GM12865 (cell line): ENCODE measurements around the gene EIF4G3.

Experiments used
- DNase-seq: peaks from one replicate; pipeline ENCODE4 v3.0.0; 2010; ENCODE audit warnings: low read depth
- H3K4me3 ChIP-seq: 2 replicates; pipeline ENCODE4 v1.5.1; 2011; ENCODE audit warnings: mild to moderate bottlenecking, low read depth, low read length, control low read depth
- TF ChIP-seq, protein P1 (sequence below): IDR thresholded peaks from 2 replicates; pipeline ENCODE4 v1.5.1; 2011; ENCODE audit warnings: low read length, control low read depth, low read depth, inconsistent platforms; ENCODE audit not compliant: insufficient read depth; ENCODE audit errors: missing control alignments

The EIF4G3 gene

DNA sequence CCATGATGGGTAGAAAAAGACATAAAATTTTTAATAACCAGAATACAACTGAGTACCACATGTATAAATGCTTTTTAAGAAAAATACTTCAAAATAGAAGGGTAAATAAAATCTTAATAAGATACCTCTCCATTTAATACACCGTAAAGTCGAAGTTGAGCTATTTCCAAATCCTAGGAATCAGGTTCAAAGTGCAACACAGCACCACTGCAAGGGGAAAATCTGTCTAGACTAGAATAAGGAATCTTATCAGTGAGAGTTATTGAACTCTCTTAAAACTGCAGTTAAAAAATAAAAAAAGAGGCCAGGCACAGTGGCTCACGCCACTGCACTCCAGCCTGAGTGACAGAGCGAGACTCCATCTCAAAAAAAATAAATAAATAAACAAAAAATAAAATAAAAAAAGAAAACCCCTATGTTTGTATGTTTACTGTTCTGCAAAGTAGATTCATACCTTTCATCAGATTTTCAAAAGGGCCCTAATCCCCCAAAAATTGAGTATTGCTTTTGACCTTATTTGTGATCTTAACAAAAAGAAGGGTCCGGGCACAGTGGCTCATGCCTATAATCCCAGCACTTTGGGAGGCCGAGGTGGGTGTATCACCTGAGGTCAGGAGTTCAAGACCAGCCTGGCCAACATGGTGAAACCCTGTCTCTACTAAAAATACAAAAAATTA, 109.0 kb downstream of the EIF4G3 start:
- H3K4me3 ChIP-seq = no peak overlapping the region
- no peak for DNase-seq
- TF ChIP-seq, protein P1, sequence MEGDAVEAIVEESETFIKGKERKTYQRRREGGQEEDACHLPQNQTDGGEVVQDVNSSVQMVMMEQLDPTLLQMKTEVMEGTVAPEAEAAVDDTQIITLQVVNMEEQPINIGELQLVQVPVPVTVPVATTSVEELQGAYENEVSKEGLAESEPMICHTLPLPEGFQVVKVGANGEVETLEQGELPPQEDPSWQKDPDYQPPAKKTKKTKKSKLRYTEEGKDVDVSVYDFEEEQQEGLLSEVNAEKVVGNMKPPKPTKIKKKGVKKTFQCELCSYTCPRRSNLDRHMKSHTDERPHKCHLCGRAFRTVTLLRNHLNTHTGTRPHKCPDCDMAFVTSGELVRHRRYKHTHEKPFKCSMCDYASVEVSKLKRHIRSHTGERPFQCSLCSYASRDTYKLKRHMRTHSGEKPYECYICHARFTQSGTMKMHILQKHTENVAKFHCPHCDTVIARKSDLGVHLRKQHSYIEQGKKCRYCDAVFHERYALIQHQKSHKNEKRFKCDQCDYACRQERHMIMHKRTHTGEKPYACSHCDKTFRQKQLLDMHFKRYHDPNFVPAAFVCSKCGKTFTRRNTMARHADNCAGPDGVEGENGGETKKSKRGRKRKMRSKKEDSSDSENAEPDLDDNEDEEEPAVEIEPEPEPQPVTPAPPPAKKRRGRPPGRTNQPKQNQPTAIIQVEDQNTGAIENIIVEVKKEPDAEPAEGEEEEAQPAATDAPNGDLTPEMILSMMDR = no peak

DNA sequence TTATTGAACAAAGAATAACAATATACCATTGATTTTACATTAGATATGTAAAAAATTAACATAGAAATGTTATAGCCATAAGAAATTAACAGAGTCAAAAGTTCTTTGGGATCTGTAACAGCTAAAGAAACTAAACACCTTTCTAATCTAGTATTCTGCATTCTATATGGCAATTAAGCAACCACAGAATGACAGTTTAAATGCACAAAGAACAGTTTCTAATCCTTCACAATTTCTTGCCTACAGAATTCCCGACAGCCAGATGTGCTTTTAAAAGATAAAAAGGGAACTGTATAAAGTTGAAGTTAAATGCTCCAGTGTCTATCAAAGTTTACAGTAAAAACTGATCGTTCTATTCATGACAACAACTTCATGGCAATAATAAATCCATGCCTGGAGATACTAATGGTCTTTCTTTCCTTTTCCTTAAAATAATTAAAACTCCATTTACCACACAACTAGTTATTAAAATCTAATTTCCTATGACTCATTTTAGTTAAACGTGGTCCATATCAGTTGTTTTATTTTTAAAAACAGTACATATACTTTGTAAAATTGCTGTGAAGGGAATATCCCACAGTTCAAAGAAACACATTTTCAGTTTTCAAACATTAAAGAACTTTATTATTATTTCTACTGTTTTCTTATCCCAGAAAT, 110.2 kb downstream of the EIF4G3 start:
- H3K4me3 ChIP-seq = no peak overlapping the region
- TF ChIP-seq, protein P1 = no peak
- no peak for DNase-seq

GRCh38 chr1:21065851-21066250, 110.8 kb downstream of the EIF4G3 start:
- TF ChIP-seq, protein P1 = no peak
- H3K4me3 ChIP-seq = no peak overlapping the region
- no peak for DNase-seq

GRCh38 chr1:21064057-21064456, 112.6 kb downstream of the EIF4G3 start:
- DNase-seq = no peak
- no peak overlapping the region for H3K4me3 ChIP-seq
- TF ChIP-seq, protein P1 = no peak

DNA sequence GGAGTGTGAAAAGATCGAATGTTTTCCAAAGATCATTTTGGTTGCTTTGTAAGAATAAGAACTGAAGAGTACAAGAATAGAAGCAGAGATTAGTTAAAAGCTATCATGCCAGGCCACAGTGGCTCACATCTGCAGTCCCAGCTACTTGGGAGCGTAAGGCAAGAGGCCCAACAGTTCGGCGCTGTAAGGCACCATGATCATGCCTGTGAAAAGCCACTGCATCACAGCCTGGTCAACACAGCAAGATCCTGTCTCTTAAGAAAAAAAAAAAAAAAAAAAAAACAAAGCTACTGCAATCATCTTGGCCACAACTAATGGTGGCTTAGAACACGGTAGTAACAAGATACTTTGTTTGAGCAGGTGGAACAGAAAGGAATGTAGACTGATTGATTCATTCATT, 116.2 kb downstream of the EIF4G3 start:
- H3K4me3 ChIP-seq = no peak overlapping the region
- DNase-seq = no peak
- TF ChIP-seq, protein P1 = no peak

GRCh38 chr1:21059021-21059420, 117.7 kb downstream of the EIF4G3 start:
- TF ChIP-seq, protein P1 = no peak
- no peak overlapping the region for H3K4me3 ChIP-seq
- no peak for DNase-seq
